ENCODE measurements around the gene TMEM130. TPM values are rescaled to one million over a fixed set of nuclear protein-coding genes. Genes with fewer than 3 reads are reported as not detected.
A peak's percentile ranks its signal among the peaks of the same experiment; 100 is the strongest.

Gene TMEM130
- total RNA-seq, 1 donor from 2014 or later = 1.7 TPM

DNA sequence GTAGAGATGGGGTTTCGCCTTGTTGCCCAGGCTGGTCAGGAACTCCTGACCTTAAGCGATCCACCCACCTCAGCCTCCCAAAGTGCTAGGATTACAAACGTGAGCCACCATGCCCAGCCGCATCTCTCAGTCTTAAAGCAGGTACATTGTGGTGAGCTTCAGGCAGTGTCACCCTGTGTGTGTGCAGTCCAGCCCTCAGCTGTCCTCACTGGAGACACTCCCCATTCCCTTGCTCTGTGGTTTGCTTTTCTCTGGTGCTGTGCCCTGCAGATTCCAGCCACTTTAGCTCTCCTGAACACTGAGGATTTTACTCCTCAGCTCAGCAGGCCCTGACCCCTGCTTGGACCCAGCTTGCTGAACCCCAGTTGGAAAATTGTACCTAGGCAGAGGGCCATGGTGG, 14.6 kb upstream of the TMEM130 start:
- TF ChIP-seq, protein P1, sequence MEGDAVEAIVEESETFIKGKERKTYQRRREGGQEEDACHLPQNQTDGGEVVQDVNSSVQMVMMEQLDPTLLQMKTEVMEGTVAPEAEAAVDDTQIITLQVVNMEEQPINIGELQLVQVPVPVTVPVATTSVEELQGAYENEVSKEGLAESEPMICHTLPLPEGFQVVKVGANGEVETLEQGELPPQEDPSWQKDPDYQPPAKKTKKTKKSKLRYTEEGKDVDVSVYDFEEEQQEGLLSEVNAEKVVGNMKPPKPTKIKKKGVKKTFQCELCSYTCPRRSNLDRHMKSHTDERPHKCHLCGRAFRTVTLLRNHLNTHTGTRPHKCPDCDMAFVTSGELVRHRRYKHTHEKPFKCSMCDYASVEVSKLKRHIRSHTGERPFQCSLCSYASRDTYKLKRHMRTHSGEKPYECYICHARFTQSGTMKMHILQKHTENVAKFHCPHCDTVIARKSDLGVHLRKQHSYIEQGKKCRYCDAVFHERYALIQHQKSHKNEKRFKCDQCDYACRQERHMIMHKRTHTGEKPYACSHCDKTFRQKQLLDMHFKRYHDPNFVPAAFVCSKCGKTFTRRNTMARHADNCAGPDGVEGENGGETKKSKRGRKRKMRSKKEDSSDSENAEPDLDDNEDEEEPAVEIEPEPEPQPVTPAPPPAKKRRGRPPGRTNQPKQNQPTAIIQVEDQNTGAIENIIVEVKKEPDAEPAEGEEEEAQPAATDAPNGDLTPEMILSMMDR (IDR thresholded peaks at IDR 0.05) = no peak
- Mint-ChIP-seq H3K27me3 (ENCODE audit: unreplicated experiment) (no peaks in the 10 kb centered on the region), H3K9me3 (ENCODE audit: unreplicated experiment) (no peaks in the 10 kb centered on the region), H3K36me3 (ENCODE audit: unreplicated experiment) (peaks cover 23% of the 10 kb centered on the region), H3K4me3 (ENCODE audit: unreplicated experiment) (no peak overlapping the region), H3K27ac (ENCODE audit: unreplicated experiment) (no peak overlapping the region), H3K4me1 (ENCODE audit: unreplicated experiment) (peaks cover 11% of the 10 kb centered on the region)
- no peak for DNase-seq (ENCODE audit: extremely low spot score, unreplicated experiment)

DNA sequence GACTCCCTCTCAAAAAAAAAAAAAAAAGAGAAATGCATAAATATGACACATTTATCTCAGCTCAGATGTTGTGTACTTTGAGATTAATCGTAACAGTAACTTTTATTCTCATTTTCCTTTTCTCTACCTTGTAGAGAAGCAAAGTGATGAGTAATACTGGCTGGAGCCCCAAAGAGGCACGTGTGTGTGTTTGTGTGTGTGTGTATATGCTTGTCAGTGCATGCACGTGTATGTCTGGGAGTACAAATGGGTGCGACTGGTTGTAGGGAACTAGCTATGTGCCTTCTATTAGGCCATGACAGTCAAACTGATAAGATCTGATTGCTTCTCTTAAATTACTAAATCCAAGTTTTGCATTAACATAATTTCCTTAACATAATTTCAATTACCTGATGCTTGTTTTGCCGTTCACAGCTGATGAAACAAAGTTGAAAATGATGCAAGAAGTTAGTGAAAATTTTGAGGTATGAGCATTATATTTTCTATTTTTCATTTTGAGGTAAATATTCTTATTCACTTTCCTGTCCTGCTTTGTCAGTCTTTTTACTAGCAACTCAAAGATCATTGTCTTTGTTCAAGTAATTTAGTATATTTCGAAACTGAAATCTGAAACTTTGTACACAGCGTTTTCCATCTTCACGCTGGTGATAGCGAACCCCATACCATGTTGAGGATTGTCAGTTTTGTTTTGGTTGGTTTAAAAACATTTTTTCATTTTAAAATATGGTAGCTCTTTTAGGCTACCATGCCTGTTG, 11.9 kb upstream of the TMEM130 start:
- Mint-ChIP-seq H3K9me3 (ENCODE audit: unreplicated experiment) (no peaks in the 10 kb centered on the region), H3K36me3 (ENCODE audit: unreplicated experiment) (peaks cover 12% of the 10 kb centered on the region), H3K4me3 (ENCODE audit: unreplicated experiment) (no peak overlapping the region), H3K4me1 (ENCODE audit: unreplicated experiment) (peaks cover 15% of the 10 kb centered on the region), H3K27me3 (ENCODE audit: unreplicated experiment) (no peaks in the 10 kb centered on the region), H3K27ac (ENCODE audit: unreplicated experiment) (no peak overlapping the region)
- TF ChIP-seq, protein P1 (IDR thresholded peaks at IDR 0.05) = no peak
- DNase-seq (ENCODE audit: extremely low spot score, unreplicated experiment) = no peak

- Mint-ChIP-seq H3K9me3 (ENCODE audit: unreplicated experiment) (no peaks in the 10 kb centered on the region), H3K27ac (ENCODE audit: unreplicated experiment) (no peak overlapping the region), H3K27me3 (ENCODE audit: unreplicated experiment) (no peaks in the 10 kb centered on the region), H3K4me3 (ENCODE audit: unreplicated experiment) (peak overlapping the region; percentile 89), H3K4me1 (ENCODE audit: unreplicated experiment) (peaks cover 15% of the 10 kb centered on the region), H3K36me3 (ENCODE audit: unreplicated experiment) (peaks cover 12% of the 10 kb centered on the region)
- no peak for DNase-seq (ENCODE audit: extremely low spot score, unreplicated experiment)
- TF ChIP-seq, protein P1 (IDR thresholded peaks at IDR 0.05) = no peak
Measured at GRCh38 chr7:98880485-98880884, 10.7 kb upstream of the TMEM130 start.

DNA sequence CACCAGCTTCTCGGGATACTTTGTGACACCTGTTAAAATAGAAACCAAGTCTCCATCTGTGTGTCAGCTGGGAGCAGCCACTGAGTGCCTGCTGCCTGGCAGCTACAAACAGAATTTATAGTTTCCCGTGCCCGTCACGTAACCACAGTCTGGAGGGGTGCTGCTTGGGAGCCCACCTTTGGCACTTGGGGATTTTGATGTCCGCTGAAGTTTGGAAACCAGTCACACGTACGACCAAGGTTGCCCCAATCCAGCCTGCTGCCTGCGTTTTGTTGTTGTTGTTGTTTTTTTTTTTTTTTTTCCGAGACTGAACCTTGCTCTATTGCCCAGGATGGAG, 10.1 kb upstream of the TMEM130 start:
- no peaks in the 10 kb centered on the region for H3K9me3 Mint-ChIP-seq (ENCODE audit: unreplicated experiment)
- H3K4me1 Mint-ChIP-seq (ENCODE audit: unreplicated experiment) = peaks cover 15% of the 10 kb centered on the region
- H3K27ac Mint-ChIP-seq (ENCODE audit: unreplicated experiment) = peak overlapping the region; percentile 75
- DNase-seq (ENCODE audit: extremely low spot score, unreplicated experiment) = no peak
- TF ChIP-seq, protein P1 (IDR thresholded peaks at IDR 0.05) = no peak
- H3K36me3 Mint-ChIP-seq (ENCODE audit: unreplicated experiment) = peaks cover 12% of the 10 kb centered on the region
- no peaks in the 10 kb centered on the region for H3K27me3 Mint-ChIP-seq (ENCODE audit: unreplicated experiment)
- H3K4me3 Mint-ChIP-seq (ENCODE audit: unreplicated experiment) = peak overlapping the region; percentile 89

- Mint-ChIP-seq H3K36me3 (ENCODE audit: unreplicated experiment) (peaks cover 12% of the 10 kb centered on the region), H3K4me3 (ENCODE audit: unreplicated experiment) (peak overlapping the region; percentile 89), H3K9me3 (ENCODE audit: unreplicated experiment) (no peaks in the 10 kb centered on the region), H3K4me1 (ENCODE audit: unreplicated experiment) (peaks cover 15% of the 10 kb centered on the region), H3K27me3 (ENCODE audit: unreplicated experiment) (no peaks in the 10 kb centered on the region), H3K27ac (ENCODE audit: unreplicated experiment) (peak overlapping the region; percentile 75)
- DNase-seq (ENCODE audit: extremely low spot score, unreplicated experiment) = no peak
- TF ChIP-seq, protein P1 (IDR thresholded peaks at IDR 0.05) = peak; percentile 24
Measured at GRCh38 chr7:98879198-98879978, 9.6 kb upstream of the TMEM130 start.
